Fibroblast of skin of back (primary cell): ENCODE data around the gene PHF21B.

ENCODE experiments used
- DNase-seq: peaks from one replicate; pipeline ENCODE4 v3.0.0-alpha.2; 2013

Gene PHF21B

GRCh38 chr22:44891791-44892190, 118.0 kb downstream of the PHF21B start:
- no peak for DNase-seq

GRCh38 chr22:44891293-44891747, 118.5 kb downstream of the PHF21B start:
- no peak for DNase-seq

- DNase-seq, result no peak
These were observed 119.2 kb downstream of the PHF21B start for GRCh38 chr22:44890416-44891292.

GRCh38 chr22:44889255-44889878, 120.4 kb downstream of the PHF21B start:
- peak; percentile 4 for DNase-seq

- DNase-seq, result no peak
These were observed 121.1 kb downstream of the PHF21B start for GRCh38 chr22:44888491-44889254.

- DNase-seq, result no peak
These were observed 121.9 kb downstream of the PHF21B start for GRCh38 chr22:44887941-44888366.

GRCh38 chr22:44885806-44886360, 123.9 kb downstream of the PHF21B start:
- DNase-seq, result no peak

GRCh38 chr22:44884968-44885805, 124.6 kb downstream of the PHF21B start:
- peak; percentile 5 for DNase-seq

GRCh38 chr22:44884562-44884961, 125.2 kb downstream of the PHF21B start:
- DNase-seq, result no peak

- DNase-seq, result no peak
These were observed 126.8 kb downstream of the PHF21B start for GRCh38 chr22:44883011-44883421.

- no peak for DNase-seq
These were observed 127.4 kb downstream of the PHF21B start for GRCh38 chr22:44882226-44882905.

- no peak for DNase-seq
These were observed 128.2 kb downstream of the PHF21B start for GRCh38 chr22:44881624-44882023.

- no peak for DNase-seq
These were observed 129.1 kb downstream of the PHF21B start for GRCh38 chr22:44880610-44881290.

GRCh38 chr22:44879301-44879680, 130.5 kb downstream of the PHF21B start:
- DNase-seq, result no peak

GRCh38 chr22:44878483-44879300, 131.1 kb downstream of the PHF21B start:
- DNase-seq, result no peak

- no peak for DNase-seq
These were observed 132.9 kb downstream of the PHF21B start for GRCh38 chr22:44876921-44877320.

- DNase-seq, result no peak
These were observed 138.0 kb downstream of the PHF21B start for GRCh38 chr22:44871782-44872181.

GRCh38 chr22:44870021-44870420, 139.8 kb downstream of the PHF21B start:
- peak; percentile 12 for DNase-seq

GRCh38 chr22:44869196-44869595, 140.6 kb downstream of the PHF21B start:
- DNase-seq, result no peak
